SU-DHL-6 (cell line): ENCODE results near the gene PLAAT3.

ENCODE experiments used
- H2AFZ ChIP-seq: fragments of 200-600 bp; sonication (generic); 2 replicates; pipeline ENCODE4 v1.6.1; 2014; ENCODE audit warnings: low read depth, mild to moderate bottlenecking, moderate library complexity, mixed read lengths, antibody characterized with exemption, low read length; ENCODE audit not compliant: severe bottlenecking
- H3F3A ChIP-seq: fragments of 200-600 bp; shearing (Covaris generic); 2 replicates; pipeline ENCODE4 v1.6.0; 2016; ENCODE audit warnings: antibody characterized with exemption, mild to moderate bottlenecking; ENCODE audit not compliant: insufficient read depth
- H3K27ac ChIP-seq: fragments of 200-600 bp; sonication (generic); 2 replicates; pipeline ENCODE4 v1.5.1; 2016; ENCODE audit warnings: low read depth, mild to moderate bottlenecking, low read length, moderate library complexity, mixed read lengths
- H3K27me3 ChIP-seq: fragments of 200-600 bp; sonication (generic), shearing (Covaris generic); 2 replicates; pipeline ENCODE4 v1.6.0; 2014; ENCODE audit warnings: mild to moderate bottlenecking, low read length
- H3K36me3 ChIP-seq: fragments of 200-600 bp; sonication (generic); 2 replicates; pipeline ENCODE4 v1.6.1; 2014; ENCODE audit warnings: mild to moderate bottlenecking, low read length, mixed read lengths
- H3K4me2 ChIP-seq: fragments of 300-600, 200-600 bp; shearing (Covaris generic), sonication (generic); 2 replicates; pipeline ENCODE4 v1.6.0; 2014; ENCODE audit warnings: low read length, low read depth, mild to moderate bottlenecking; ENCODE audit not compliant: poor library complexity, severe bottlenecking
- H3K4me3 ChIP-seq: fragments of 200-600 bp; sonication (generic); 2 replicates; pipeline ENCODE4 v1.5.1; 2014; ENCODE audit warnings: antibody characterized with exemption, low read length, mild to moderate bottlenecking, mixed read lengths; ENCODE audit not compliant: insufficient read depth, poor library complexity, severe bottlenecking
- H3K79me2 ChIP-seq: fragments of 200-600 bp; sonication (generic); 2 replicates; pipeline ENCODE4 v1.6.1; 2014; ENCODE audit warnings: mild to moderate bottlenecking, low read length, moderate library complexity; ENCODE audit not compliant: insufficient read depth
- H3K9ac ChIP-seq: fragments of 200-600 bp; sonication (generic); 2 replicates; pipeline ENCODE4 v1.7.0; 2014; ENCODE audit warnings: mild to moderate bottlenecking, low read length
- H3K9me2 ChIP-seq: fragments of 200-600 bp; sonication (generic); replicated peaks from 2 replicates; pipeline ENCODE4 v1.6.1; 2014; ENCODE audit warnings: low read length; ENCODE audit not compliant: insufficient read depth
- H3K9me3 ChIP-seq: fragments of 200-600 bp; sonication (generic); 2 replicates; pipeline ENCODE4 v1.6.1; 2014; ENCODE audit warnings: low read length, mixed read lengths; ENCODE audit not compliant: insufficient read depth
- H4K20me1 ChIP-seq: fragments of 200-600 bp; sonication (generic); 2 replicates; pipeline ENCODE4 v1.6.1; 2014; ENCODE audit warnings: low read depth, mild to moderate bottlenecking, antibody characterized with exemption, low read length, moderate library complexity, mixed read lengths
- CTCF ChIP-seq: fragments of 200-600 bp; sonication (generic); IDR thresholded peaks from one replicate; pipeline ENCODE4 v1.5.1; 2017; ENCODE audit warnings: antibody characterized with exemption, mild to moderate bottlenecking, low read length, moderate library complexity; ENCODE audit not compliant: insufficient read depth, poor library complexity, severe bottlenecking
- EZH2phosphoT487 ChIP-seq: fragments of 200-600 bp; sonication (generic), shearing (Covaris generic); conservative IDR thresholded peaks from 2 replicates; pipeline ENCODE4 v1.6.1; 2018; ENCODE audit warnings: mild to moderate bottlenecking, antibody characterized with exemption, low read length, moderate library complexity, mixed read lengths

The PLAAT3 gene

GRCh38 chr11:63558459-63559157 is 55.6 kb downstream of the PLAAT3 start:
- no peaks in the 10 kb centered on the region for H3K9me2 ChIP-seq
- H3K4me2 ChIP-seq: no peak overlapping the region
- H3K4me3 ChIP-seq: no peak overlapping the region
- no peaks in the 10 kb centered on the region for H3F3A ChIP-seq
- no peak overlapping the region for H3K27ac ChIP-seq
- no peak for TF ChIP-seq CTCF
- no peak overlapping the region for H3K9ac ChIP-seq
- H4K20me1 ChIP-seq: no peaks in the 10 kb centered on the region
- H3K9me3 ChIP-seq: no peaks in the 10 kb centered on the region
- H3K36me3 ChIP-seq: no peaks in the 10 kb centered on the region
- no peak overlapping the region for H2AFZ ChIP-seq
- H3K27me3 ChIP-seq: no peaks in the 10 kb centered on the region
- no peaks in the 10 kb centered on the region for H3K79me2 ChIP-seq

- Histone ChIP-seq H3K79me2 (no peaks in the 10 kb centered on the region), H3K9ac (no peak overlapping the region), H3K9me2 (no peaks in the 10 kb centered on the region), H3K4me2 (no peak overlapping the region), H3K27ac (no peak overlapping the region), H3K4me3 (no peak overlapping the region), H4K20me1 (no peaks in the 10 kb centered on the region), H2AFZ (no peak overlapping the region), H3K36me3 (no peaks in the 10 kb centered on the region), H3K9me3 (no peaks in the 10 kb centered on the region), H3F3A (no peaks in the 10 kb centered on the region), H3K27me3 (no peaks in the 10 kb centered on the region)
- TF ChIP-seq EZH2phosphoT487 (no peak), CTCF (no peak)
Observed at GRCh38 chr11:63557570-63557969, 56.7 kb downstream of the PLAAT3 start.

- H3K9me2 ChIP-seq: no peaks in the 10 kb centered on the region
- H2AFZ ChIP-seq: no peak overlapping the region
- no peak overlapping the region for H3K9ac ChIP-seq
- TF ChIP-seq EZH2phosphoT487: no peak
- TF ChIP-seq CTCF: no peak
- H3K9me3 ChIP-seq: no peaks in the 10 kb centered on the region
- no peak overlapping the region for H3K4me3 ChIP-seq
- H3K36me3 ChIP-seq: no peaks in the 10 kb centered on the region
- H3K4me2 ChIP-seq: no peak overlapping the region
- H3K27me3 ChIP-seq: no peaks in the 10 kb centered on the region
- no peaks in the 10 kb centered on the region for H3K79me2 ChIP-seq
- H3F3A ChIP-seq: no peaks in the 10 kb centered on the region
- no peak overlapping the region for H3K27ac ChIP-seq
- H4K20me1 ChIP-seq: no peaks in the 10 kb centered on the region
Observed at GRCh38 chr11:63556404-63557013, 57.7 kb downstream of the PLAAT3 start.
